NCI-H2196 treated with DMSO at 0.1 percent for 48 hours (cell line): ENCODE measurements around the gene CASTOR1.

Experiments
- DNase-seq: peaks from one replicate; lab custom pipeline; 2025; ENCODE audit not compliant: unreplicated experiment; lab: John Stamatoyannopoulos, UW

Gene CASTOR1

DNA sequence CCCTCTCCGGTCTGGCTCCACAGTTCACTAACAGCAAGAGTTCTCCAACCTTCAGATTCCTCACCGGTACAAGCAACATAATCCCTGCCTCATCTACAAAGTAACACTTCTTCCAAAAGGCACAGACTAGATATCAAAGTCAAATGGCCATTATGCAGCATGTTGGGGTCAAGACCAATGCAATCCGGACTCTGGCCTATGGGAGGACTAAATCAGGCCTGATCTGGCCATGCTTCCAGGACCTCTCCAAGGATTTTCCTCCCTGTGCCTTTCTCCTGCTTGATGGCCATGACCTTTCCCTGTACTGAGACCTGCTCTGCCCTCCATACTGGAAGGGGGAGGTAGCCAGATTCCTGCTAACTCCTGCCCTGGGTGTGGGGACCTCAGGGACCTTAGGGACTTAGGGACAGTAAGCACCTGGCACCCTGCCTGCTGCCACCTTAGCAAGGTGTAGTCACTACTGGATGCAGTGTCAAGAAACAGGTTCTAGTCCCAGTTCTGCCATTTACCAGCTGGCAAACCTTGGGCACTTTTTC, 30.8 kb upstream of the CASTOR1 start:
- DNase-seq, result no peak

DNA sequence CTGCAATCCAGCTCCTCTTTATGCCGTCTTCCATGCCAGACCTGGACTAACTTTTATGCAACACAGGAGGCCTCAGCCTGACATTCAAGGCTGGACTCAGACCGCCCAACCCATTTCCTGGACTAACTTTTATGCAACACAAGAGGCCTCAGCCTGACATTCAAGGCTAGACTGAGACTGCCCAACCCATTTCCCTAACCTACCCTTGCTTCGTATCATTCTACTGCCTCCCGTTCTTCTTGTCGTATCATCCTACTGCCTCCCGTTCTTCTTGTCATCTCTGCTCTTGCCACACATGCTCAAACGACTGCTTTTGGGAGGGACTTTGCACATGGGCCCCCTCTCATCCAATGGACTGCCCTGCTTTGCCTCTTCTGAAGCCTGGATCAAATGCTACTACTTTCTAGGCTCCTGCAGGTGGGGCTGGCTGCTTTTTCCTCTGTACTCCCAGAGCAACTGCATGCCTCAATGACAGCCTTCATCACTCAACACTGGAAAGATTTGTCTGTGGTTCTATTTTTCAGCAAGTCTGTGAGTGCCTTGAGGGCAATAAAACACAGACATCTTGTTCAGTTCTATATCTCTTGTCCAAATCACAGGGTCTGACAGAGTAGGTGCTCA, 29.6 kb upstream of the CASTOR1 start:
- DNase-seq, result no peak

DNA sequence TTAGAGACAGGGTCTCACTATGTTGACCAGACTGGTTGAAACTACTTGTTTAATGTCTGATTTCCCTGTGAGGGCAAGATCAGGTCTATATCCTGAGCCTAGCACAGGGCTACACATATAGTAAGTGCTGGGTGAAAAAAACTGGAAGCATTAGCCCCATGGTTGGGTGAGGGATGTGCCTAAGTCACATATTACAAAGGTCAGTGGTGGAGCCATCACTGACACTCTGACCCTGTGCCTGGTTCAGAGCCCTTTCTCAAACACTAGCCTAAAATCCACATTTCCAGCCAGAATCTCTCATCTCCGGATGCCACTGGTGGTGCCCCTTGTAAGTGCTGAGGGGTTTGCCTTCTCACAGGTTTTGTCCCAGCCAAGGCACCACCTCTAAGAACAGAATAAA, 28.5 kb upstream of the CASTOR1 start:
- DNase-seq, result no peak

DNA sequence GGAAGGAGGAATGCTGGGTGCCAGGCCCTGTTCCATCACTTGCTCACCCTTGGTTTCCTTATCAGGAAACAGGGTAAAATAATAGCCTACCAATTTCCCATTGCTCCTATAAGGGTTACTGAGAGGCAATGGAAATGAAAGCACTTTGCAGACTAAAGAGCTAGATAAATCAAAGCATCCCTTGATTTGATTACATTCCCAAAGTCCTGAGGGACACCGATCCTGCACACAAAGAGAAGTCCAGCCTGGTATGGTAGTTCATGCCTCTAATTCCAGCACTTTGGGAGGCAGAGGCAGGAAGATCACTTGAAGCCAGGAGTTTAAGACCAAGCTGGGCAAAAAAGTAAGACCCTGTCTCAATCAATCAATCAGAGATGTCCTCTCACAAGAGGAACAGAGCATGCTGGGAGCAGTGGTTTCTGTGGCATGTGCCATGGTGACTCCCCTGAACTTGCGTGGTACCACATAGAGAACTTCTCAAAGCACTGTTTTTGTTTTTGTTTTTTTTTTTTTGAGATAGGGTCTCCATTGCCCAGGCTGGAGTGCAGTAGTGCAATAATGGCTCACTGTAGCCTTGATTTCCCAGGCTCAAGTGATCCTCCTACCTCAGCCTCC, 26.8 kb upstream of the CASTOR1 start:
- DNase-seq, result no peak

DNA sequence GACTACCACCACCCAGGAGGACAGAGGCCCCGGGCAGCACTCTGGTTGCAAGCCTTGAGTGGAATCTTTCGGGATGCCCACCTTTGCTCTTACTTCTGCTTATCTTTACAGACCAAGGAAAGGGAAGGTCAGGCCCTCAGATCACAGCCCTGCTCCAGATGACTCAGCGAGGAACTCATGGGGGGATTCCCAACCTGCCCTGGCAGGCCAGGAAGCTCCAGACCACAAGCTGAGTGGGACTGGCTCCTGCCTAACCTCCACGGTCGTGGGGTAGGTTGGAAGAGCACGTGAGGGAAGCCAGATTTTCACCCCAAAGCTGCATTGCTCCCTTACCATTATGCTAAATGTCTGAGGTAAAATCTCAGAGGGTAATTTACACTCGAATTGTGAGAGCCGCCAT, 25.6 kb upstream of the CASTOR1 start:
- DNase-seq, result no peak

DNA sequence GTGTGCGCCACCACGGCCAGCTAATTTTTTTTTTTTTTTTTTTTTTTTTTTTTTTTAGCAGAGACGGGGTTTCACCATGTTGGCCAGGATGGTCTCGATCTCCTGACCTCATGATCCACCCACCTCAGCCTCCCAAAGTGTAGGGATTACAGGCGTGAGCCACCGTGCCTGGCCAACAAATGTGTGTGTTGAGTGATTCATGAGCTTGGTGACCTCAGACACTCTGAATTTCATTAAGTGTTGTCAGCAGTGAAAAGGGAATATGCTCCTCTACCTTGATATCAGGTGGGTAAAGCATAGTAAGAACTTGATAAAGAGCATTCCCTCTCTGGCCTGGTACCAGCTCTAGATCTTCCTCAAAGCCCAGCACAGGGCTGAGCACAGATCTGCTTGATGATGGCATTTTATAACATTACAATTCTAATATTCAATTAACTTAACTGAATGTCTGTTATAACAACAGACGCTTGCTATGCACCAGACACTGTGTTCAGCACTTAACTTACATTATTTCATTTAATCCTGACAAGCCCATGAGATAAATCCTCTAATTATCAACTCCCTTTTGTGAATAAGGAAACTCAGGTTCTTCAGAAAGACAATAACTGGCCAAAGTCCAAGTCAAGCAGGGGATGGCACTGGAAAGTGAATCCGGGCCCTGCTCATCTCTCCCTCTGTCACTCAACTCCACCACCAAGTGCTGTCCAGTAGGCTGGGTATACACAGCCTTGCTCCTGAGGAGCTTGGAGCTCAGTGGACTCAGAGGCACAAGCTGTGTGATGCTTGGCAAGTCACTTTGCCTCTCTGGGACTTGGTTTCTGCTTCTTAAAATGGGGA, 24.4 kb upstream of the CASTOR1 start:
- no peak for DNase-seq

GRCh38 chr22:30312053-30312452, 22.7 kb upstream of the CASTOR1 start:
- no peak for DNase-seq

DNA sequence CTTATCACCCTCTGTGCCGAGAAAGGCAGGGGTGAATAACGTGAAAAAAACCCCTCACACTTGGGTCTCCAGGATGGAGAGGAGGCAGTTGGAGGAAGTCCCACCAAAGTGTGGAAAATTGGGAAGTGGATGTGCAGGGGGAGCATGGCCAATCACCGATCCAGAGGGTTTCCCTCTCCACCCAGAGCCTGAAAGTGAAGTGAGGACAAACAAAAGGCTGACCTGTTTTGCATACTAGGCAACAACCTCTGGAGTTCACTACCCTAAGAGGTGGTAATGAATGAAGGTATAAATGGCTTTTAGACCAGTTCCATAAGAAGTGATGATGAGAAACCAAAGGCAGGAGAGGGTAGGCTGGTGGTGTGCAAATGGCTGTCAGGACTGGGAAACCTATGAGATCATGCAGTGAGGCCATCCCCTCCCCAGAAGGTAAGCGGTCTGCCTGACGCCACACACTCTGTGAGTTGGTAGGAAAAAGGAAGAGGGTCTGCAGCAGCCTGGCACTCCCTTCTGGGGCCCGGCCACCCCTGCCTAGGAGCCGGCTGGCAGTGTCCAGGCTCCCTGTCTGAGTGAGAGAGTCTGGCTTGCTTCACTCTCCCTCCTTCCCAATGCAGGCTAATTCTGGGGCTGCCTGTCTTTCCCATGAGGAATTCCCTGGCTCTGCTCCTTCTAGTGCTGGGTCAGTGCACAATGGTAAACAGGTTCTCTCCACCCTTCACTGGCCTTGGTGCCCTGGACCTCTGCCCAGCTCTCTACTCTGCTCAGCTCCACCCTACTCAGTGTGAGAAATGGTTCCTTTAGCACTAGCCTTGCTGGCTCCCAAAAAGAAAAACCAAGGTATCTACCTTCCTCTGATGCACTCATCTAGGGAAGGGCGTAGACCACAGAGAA, 21.8 kb upstream of the CASTOR1 start:
- DNase-seq, result no peak

GRCh38 chr22:30309951-30310741, 20.8 kb upstream of the CASTOR1 start:
- no peak for DNase-seq

DNA sequence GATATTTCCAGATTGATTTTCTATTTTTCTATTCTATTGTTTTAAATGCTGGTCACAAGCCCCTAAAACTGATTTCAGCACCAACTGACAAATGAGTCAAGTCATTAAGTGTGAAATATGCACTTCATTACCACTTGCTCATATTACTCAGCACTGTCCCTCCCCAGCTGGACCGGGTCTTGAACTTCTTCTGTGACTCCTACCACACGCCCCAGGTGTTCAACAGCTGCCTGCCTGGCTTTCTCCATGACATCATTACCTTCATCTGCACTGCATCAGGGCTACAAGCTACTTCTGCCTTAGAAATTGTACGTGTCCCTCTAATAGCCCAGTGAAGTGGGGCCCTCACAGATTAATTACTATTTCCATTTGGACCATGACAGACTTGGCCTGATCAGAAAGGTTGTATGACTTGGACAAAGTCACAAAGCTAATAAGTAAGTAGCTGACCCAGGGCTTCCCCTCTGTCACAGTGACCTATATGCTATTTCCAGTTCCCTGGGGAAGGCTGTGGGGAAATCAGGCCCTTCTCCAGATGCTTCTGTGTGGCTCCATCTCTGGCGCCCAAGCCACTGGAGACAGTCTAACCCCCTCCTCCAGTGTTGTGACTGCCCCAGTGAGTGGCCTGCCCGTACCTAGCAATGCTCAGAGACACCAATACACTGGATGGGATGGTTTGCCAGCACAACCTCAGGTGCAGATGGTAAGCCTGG, 19.4 kb upstream of the CASTOR1 start:
- DNase-seq, result no peak

- DNase-seq, result no peak
These were observed 18.8 kb upstream of the CASTOR1 start for GRCh38 chr22:30308093-30308492.

DNA sequence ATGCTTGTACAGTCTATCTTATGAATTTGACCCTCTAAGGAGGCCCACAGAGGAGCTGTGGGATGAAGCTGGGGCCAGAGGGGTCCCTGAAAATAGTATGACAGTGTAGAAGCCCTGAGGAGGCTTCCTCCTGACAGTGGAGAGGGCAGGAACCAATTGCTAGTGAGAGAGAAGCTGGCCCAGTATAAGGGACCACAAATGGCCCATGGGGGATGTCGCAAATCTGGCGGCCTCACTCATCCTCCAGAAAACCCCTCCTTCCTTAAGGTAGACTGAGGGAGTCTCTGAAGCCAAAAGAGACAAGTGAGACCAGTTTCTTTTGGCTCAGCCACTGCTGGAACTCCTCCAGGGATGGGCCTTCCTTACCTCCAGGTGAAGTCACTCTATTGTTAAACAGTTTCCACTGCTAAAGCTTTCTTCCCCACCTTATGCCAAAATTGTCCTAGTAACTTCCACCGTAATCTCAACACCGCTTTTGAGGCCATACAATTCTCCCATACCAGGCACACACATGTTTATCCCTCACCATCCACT, 17.8 kb upstream of the CASTOR1 start:
- DNase-seq, result no peak

DNA sequence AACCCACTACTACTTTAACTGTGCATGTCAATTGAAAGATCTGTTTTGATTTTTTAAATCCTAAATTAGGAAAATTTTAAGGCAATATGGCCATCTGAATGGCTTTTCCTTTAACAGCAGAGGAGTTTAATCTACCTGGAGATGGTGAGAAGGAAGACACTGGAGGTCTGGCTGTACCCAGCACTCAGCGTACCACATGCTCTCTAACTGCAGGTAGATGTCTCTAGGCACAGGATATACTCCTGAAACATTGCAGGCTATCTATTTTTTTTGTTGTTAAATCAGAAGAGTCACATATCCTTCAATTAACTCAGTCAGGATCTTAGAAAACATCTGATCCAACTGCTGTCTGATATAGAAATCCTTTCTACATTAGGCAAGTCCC, 17.3 kb upstream of the CASTOR1 start:
- no peak for DNase-seq

GRCh38 chr22:30305906-30306626, 16.8 kb upstream of the CASTOR1 start:
- DNase-seq, result no peak

DNA sequence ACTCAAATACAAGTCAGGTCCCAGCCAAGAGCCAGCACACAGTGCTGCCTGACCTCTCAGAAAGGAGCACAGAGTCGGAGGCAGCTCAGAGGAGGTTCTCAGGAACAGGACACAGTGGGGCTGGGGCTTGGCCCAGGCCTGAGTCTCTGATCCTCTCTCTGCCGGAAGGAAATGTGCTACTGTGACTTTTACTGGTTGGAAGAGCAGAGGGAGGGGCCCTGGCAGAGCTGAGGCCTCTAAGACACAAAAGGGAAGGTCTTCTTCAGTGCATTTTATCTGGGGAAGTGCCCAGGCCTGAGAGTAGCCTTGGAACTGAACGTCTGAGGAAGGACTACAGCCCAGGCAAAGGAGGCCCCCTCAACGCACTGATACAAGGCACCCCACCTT, 16.2 kb upstream of the CASTOR1 start:
- no peak for DNase-seq

DNA sequence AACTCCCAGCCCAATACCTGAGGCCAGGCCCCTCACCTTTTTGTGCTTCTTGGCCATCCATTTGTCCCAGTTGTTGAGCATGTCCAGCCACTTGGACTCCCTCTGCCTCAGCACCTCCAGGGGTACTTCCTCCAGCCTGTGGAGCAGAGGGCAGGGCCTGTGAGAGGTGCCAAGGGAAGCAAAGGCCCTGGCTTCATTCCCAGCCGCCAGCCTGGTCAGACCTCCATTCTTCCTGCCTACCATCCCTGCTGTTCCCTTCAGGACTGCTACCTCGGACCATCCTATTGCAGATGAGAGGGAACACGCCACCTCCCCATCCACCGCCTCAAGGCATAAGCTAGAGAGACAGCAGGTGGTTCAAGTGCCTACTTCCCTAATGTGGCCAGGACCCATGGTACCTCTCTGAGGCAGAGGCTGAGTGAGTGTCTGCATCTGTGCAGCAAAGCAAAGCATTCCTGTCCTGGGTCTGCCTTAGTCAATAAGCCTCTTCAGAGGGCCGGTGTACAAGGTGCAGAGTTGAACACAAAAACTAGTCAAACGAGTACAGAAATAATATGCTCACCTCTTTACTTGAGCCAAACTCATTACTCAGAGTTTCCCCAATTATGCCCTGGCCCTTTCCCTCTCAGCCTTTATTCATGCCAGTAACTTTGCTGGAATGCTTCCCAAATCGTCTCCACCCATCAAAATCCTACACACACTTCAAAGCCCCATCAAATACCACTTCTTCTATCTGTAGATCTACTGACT, 15.4 kb upstream of the CASTOR1 start:
- DNase-seq, result no peak

GRCh38 chr22:30302810-30303138, 13.5 kb upstream of the CASTOR1 start:
- DNase-seq, result no peak
